NCI-H187 (cell line): Measurements from ENCODE around the gene NUBPL.
"Not testable (repeated sequence)": the region's sequence is repeated elsewhere in the genome, so short reads cannot be mapped to it uniquely, and the experiment has no call there.

Experiments
- DNase-seq, 2 experiments: peaks; one replicate each; lab custom pipeline; 2025; lab: John Stamatoyannopoulos, UW

NUBPL gene

GRCh38 chr14:31880935-31881334, 319.7 kb downstream of the NUBPL start:
- no peak for DNase-seq

- DNase-seq = no peak
Observed at GRCh38 chr14:31881531-31882310, 320.5 kb downstream of the NUBPL start.

GRCh38 chr14:31884238-31884637, 323.0 kb downstream of the NUBPL start:
- no peak for DNase-seq

- no peak for DNase-seq
Observed at GRCh38 chr14:31884776-31885379, 323.7 kb downstream of the NUBPL start.

- DNase-seq = no peak
Observed at GRCh38 chr14:31886156-31886835, 325.1 kb downstream of the NUBPL start.

- DNase-seq = no peak
Observed at GRCh38 chr14:31887929-31888580, 326.9 kb downstream of the NUBPL start.

- no peak for DNase-seq
Observed at GRCh38 chr14:31889297-31889696, 328.1 kb downstream of the NUBPL start.

- DNase-seq = not testable (repeated sequence)
Observed at GRCh38 chr14:31890202-31890601, 329.0 kb downstream of the NUBPL start.

GRCh38 chr14:31893221-31893757, 332.1 kb downstream of the NUBPL start:
- no peak for DNase-seq

- DNase-seq = no peak
Observed at GRCh38 chr14:31894351-31894750, 333.1 kb downstream of the NUBPL start.

GRCh38 chr14:31895206-31895605, 334.0 kb downstream of the NUBPL start:
- no peak for DNase-seq

- no peak for DNase-seq
Observed at GRCh38 chr14:31895646-31896045, 334.4 kb downstream of the NUBPL start.

GRCh38 chr14:31897581-31898186, 336.5 kb downstream of the NUBPL start:
- DNase-seq = no peak

GRCh38 chr14:31898838-31899528, 337.8 kb downstream of the NUBPL start:
- no peak for DNase-seq

GRCh38 chr14:31902002-31902401, 340.8 kb downstream of the NUBPL start:
- DNase-seq = no peak

GRCh38 chr14:31902945-31903646, 341.9 kb downstream of the NUBPL start:
- no peak for DNase-seq

GRCh38 chr14:31909977-31910376, 348.8 kb downstream of the NUBPL start:
- no peak for DNase-seq
